SIG-M5 (cell line): ENCODE measurements around the gene PRPF40B.

ENCODE experiments used
- DNase-seq: peaks from one replicate; lab custom pipeline; 2025; lab: John Stamatoyannopoulos, UW

PRPF40B gene

GRCh38 chr12:49658276-49658675 lies 34.9 kb downstream of the PRPF40B start:
- no peak for DNase-seq

GRCh38 chr12:49659753-49660152 lies 36.4 kb downstream of the PRPF40B start:
- no peak for DNase-seq

DNA sequence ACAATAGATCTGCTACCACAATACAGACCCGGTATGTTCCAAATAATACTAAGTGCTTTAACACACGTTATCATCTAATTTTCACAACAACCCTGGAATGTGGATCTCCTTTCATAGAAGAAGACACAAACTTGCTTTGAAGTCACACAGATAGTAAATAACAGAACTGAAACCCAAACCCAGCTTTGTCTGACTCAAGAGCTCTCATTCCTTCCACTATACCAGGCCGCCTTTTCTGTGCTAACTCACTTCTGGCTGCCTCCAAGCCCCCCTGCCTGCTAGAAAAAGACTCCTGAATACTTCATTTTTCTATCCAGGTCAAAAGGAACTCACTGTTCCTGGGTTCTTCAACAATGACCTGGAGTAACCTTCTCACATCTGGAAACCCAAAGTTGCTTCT lies 37.8 kb downstream of the PRPF40B start:
- no peak for DNase-seq

DNA sequence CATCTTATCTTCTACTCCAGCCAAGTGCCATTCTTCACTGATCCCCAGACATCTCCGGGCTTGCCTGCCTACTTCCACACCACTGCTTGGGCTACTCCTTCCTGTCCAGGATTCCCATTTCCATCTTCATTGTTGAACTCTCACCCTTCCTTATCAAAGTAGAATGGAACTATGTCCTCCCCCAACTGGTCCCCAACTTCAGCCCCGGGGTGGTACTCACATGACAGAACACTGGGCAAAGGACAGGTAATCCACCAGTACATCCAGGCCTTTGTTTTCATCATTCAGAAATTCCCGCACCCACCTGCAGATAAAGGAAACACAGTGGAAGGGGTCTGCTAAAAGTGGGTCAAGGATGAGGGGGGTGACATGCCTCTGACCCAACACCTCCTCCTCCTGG lies 38.4 kb downstream of the PRPF40B start:
- DNase-seq: no peak

GRCh38 chr12:49662998-49663843 lies 39.9 kb downstream of the PRPF40B start:
- DNase-seq: peak; percentile 75

DNA sequence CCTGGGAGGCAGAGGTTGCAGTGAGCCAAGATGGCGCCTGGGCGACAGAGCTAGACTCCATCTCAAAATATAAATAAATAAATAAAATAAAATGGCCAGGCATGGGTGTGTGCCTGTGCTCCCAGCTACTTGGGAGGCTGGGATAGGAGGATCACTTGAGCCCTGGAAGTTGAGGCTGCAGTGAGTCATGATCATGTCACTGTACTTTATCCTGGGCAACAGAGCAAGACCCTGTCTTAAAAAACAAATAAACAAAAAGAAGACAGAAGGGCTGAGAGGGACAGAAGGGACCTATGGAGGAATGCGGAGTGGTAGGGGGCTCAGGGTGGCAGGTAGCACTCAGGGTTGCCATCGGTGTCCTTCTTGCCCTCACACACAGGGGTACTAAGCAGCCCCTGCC lies 40.8 kb downstream of the PRPF40B start:
- no peak for DNase-seq

DNA sequence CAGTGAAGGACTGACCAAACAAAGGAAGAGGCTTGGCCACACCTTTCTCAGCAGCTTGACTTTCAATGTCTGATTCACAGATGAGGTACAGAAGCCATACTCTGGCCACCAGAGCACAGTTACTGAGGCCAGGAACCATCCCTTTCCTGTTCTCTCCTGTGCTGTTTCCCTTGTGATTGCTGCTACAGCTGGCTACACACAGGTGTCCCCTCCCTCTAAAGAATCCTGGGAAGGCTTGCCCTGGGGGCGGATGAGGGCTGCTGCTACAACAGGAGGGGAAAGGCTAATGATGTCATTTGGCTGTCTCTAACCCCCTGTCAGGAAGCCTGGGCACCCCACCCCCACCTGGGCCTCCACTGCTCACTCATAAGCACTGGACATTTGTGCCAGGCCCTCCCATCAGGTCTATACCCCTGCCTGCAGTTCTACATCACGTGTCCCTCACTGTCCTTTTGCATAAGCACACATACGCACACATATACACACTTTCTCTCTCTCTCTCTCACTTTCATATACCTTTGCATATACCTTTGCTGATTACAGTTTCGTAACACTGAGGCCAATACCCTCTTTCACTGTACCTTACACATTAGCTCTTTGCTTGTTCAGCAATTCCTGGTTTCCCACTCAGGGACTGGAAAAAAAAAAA lies 41.4 kb downstream of the PRPF40B start:
- DNase-seq: no peak

DNA sequence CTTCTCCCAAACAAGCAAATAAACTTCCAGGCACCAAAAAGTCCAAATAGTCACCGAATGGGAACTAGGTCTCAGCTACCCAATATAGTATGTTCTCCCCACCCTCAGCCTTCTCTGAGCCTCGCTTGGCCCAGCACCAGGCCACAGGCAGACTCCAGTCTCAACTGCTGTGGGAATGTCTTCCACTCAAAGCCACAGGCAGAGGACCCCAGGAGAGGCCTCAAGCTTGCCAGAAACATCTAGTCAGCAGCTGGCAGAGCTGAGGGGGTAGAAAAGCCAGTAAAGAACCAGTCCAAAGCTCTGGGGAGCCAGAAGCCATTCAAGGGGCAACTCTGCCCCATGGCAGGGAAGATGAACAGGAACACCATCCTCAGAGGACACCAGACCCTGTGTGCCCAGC lies 42.0 kb downstream of the PRPF40B start:
- no peak for DNase-seq

DNA sequence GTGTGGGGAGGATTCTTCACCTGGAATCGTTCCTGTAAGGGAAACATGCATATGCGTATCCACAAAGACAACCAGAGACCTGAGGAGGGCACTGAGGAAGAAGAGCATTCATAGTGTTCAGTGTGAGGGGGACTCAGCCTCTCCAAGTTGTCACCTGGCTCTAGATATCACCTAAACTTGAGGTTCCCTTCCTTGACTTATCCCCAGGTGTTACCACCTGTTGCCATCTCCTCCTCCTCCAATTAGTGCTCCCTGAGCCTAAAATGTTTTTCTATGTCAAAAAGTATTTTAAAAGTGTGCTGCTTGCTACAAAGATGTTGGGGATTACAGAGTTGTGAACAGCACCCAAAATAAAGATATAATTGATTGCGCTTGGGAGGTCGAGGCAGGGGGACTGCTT lies 42.8 kb downstream of the PRPF40B start:
- no peak for DNase-seq

- no peak for DNase-seq
These were observed 44.1 kb downstream of the PRPF40B start for GRCh38 chr12:49667325-49668090.

DNA sequence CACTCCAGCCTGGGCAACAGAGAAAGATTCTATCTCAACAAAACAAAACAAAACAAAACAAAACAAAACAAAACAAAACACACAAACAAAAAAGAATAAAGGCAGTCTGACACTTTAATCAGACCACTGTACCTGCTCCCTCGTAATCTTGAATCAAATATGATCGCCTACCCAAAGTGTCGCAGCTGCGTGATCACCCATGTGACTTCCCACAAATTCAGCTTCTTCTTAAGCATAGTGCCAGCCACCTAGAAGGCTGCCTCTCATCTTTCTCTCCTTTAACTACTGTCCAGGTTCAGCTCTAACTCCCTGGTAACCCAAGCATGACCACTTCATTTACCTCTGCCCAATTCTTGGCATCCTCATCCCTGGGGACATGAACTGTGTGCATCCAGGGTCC lies 46.4 kb downstream of the PRPF40B start:
- no peak for DNase-seq

DNA sequence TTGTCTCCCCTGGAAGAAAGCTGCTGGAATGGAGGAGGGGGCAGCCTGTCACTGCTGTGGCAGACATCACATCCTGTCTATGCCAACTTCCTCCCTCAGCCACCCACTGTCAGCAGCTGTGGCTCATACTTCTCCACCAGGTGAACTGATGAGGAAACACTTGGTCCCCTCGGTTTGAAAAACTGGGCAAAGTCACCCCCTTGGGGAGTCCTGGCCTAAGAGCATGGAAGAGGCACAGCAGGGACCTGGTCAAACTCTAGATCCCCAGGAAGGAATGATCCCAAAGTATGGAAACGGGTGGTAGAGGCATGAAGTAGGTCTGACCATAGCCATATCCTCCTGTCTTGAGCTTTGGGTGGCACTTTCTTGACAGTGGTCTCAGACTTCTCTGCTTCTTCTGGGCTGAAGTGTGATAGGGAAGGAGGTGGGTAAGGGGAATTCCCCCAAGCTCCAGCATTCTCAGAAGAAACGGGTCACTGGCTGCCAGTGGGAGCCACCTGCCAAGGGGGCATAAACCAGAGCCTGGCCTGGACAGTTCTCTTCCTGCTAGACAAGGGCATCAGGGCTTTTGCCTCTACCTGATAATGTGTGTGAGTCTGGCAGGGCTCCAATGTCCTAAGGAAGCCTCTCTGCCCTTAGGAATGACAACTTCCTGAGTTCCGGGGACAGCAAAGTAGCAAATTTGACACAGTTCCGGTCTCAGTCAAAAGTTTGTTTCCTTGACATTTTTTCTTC lies 47.8 kb downstream of the PRPF40B start:
- DNase-seq: no peak

DNA sequence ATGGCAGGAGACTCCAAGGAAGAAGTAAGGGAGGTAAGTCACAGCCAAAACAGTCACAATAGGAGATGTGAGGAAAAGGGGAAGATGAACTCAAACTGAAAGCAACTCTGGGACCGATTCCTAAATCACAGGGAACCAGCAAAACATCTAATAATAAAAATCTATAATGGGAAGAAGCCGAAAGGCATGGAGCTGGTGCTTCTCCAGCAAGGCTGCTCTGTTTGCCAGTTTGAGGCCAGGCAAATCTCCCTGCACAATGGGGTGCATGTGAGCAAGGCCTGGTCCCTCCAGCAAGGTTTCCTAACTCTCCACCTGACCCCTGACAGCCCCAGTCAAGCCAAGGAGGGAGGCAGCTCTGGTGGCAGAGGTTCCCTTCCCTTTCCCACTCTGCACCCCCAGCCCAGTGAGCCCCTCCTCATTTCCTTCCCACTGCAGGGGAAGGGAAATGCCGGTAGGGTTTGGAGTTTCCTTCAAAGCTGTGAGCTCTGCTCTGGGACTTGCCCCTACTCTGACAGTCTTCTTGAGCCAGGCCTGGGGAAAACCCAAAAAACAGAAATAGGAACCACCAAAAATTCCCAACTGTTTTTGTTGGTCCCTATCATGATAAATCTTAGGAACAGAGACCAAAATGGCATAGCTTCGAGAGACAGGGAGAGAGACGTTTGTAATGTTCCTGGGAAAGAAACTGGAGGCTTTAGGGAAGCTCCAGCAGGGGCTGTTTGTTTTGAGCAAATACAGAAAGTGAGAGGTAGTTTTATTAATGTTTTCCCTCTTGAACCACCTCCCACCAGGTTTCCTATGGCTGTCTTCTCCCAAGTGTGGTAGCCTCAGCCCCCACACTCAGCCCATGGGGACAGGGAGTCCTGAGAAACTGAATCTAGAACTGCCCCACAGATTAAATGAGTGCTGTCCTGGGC lies 49.2 kb downstream of the PRPF40B start:
- DNase-seq: no peak

DNA sequence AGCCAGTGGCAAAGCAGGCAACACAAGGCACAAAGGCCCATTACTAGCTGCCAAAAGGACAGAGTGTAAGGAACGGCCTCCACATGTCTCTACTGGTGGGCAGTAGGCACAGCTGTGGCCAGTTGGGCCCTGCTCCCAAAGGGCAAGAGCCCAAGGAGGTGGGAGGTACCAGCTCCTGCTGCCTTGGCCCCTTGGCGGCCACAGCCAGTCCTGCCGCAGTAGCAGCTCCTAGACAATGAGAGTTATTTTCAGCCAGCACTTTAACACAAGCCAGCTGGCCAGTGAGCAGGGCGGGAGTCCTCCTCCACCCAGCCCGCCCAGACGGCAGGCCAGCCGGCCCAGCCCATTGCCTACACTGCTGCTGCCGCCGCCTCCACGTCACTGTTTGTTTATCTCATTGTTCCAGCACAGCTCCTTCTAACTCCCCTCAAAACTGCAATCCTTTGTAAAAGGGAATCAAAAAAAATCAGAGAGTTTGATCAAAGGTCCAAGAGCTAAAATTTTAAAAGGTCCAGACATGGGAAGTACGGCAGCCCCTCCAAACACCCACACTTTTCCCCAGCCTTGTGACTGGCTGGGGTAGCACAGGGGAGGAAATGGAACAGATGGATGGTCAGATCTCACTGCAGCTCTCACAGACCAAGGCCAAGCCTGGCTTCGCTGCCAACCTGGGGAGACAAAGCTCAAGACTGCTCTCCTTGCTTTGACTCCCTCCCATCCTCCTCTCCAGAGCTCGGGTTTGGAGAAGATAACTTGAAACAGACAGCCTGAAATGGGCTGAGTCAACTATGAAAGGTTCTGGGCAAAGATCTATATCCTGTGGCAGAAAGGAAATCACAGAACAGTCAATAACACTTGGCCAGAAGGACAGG lies 50.3 kb downstream of the PRPF40B start:
- DNase-seq: no peak

GRCh38 chr12:49674318-49674981 lies 51.1 kb downstream of the PRPF40B start:
- no peak for DNase-seq

GRCh38 chr12:49675137-49675536 lies 51.8 kb downstream of the PRPF40B start:
- no peak for DNase-seq

GRCh38 chr12:49678711-49679110 lies 55.4 kb downstream of the PRPF40B start:
- no peak for DNase-seq

DNA sequence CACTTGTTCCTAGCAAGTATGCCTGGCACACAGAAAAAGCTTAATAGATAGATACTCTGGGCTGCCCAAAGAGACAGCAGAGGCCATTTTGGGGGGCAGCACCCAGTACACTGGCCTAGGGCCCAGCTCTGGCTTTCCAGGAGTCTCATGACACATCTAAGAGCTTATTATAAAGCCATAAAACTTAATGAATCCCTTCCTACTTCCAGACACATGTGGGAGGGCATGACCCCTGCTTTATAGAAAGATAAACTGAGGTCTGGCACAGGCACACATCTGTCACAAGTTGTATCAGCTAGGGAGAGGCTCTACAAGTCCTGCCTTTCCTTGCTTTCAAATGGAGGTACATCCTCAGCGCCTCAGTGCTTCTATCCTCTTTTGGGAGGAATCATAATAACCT lies 56.7 kb downstream of the PRPF40B start:
- DNase-seq: no peak

DNA sequence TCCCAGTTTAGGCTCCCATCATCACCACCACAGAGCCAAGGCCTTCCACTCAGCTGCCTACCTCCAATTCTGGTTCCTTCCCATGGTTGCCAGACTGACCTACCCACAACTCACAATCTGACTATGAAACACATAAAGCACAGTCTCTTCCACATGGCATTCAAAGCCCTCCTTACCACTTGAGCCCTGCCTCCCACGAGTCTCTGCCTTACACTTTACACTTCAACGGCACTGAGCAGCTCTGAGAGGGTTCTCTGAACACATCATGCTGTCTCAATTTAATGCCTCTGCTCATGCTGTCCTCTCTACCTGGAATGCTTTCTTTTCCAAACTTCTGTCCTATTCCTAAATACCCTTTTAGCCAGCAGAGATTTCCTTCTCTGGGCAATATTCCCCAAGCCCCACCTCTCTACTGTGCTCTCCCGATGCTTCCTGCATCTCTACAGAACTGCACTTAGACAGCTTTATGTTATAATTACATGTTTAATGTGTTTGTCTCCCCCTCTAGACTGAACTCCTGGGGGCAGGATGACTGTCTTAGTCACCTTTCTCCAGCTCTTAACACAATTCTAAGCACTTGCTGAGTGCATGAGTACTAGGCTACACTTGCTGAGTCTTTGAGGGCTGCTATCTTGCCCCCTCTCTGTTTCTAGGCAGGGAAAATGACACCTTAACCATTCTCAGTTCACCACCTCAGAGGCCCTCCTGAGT lies 60.4 kb downstream of the PRPF40B start:
- no peak for DNase-seq
